HEK293 (cell line): Measurements from ENCODE around the gene PRR29.

Experiments used
- CTCF ChIA-PET: fragments of 350-600 bp; formaldehyde crosslinking; extraction: SDS; loops from one replicate; lab custom pipeline; 2021; ENCODE audit warnings: antibody characterized with exemption; lab: Yijun Ruan, JAX
- POLR2A ChIA-PET: fragments of 300-600 bp; formaldehyde crosslinking; extraction: SDS; loops from one replicate; lab custom pipeline; 2020; ENCODE audit warnings: antibody characterized with exemption, inconsistent platforms; lab: Yijun Ruan, JAX
- H3K27ac ChIP-seq: fragments of 200-500 bp; sonication (Bioruptor generic); 2 replicates; pipeline ENCODE4 v1.5.1; 2014; ENCODE audit warnings: low read depth, low read length, control low read depth, inconsistent platforms; ENCODE audit errors: extremely low read depth
- H3K36me3 ChIP-seq, 2 experiments: fragments of 200-500 bp in 1 of 2; sonication (Bioruptor generic) in 1 of 2; 1 replicate in 1 of 2; 2 replicates in 1 of 2; pipeline ENCODE4 v1.5.1; 2014 to 2017; ENCODE audit warnings: inconsistent platforms in 2 of 2, low read length in 2 of 2; ENCODE audit not compliant: control insufficient read depth in 2 of 2, insufficient read depth in 1 of 2
- H3K4me1 ChIP-seq: fragments of 200-500 bp; sonication (Bioruptor generic); 2 replicates; pipeline ENCODE4 v1.5.1; 2014; ENCODE audit warnings: mild to moderate bottlenecking, low read length, inconsistent platforms; ENCODE audit not compliant: control insufficient read depth, insufficient read depth
- H3K4me3 ChIP-seq: 2 replicates; pipeline ENCODE4 v1.5.1; 2011; ENCODE audit warnings: low read depth, mild to moderate bottlenecking, control low read depth, low read length, moderate library complexity
- H3K9me3 ChIP-seq: fragments of 200-500 bp; sonication (Bioruptor generic); 2 replicates; pipeline ENCODE4 v1.5.1; 2014; ENCODE audit warnings: low read depth, low read length, inconsistent platforms; ENCODE audit not compliant: control insufficient read depth, insufficient read depth
- BCL11A ChIP-seq: fragments of 450-650 bp; formaldehyde crosslinking; IDR thresholded peaks from 2 replicates; pipeline ENCODE4 v1.5.1; 2016; ENCODE audit warnings: low read depth, missing biosample characterization, missing genetic modification characterization
- GFI1B ChIP-seq: fragments of 450-650 bp; formaldehyde crosslinking; IDR thresholded peaks from 2 replicates; pipeline ENCODE4 v1.5.1; 2016; ENCODE audit warnings: missing biosample characterization, missing genetic modification characterization
- GLIS1 ChIP-seq: fragments of 450-650 bp; formaldehyde crosslinking; IDR thresholded peaks from 2 replicates; pipeline ENCODE4 v1.5.1; 2016; ENCODE audit warnings: missing biosample characterization, missing genetic modification characterization
- KLF9 ChIP-seq: fragments of 450-650 bp; formaldehyde crosslinking; IDR thresholded peaks from 2 replicates; pipeline ENCODE4 v1.5.1; 2016; ENCODE audit warnings: missing biosample characterization, missing genetic modification characterization, low read depth
- SP2 ChIP-seq: fragments of 450-650 bp; formaldehyde crosslinking; IDR thresholded peaks from 2 replicates; pipeline ENCODE4 v1.5.1; 2016; ENCODE audit warnings: missing biosample characterization, missing genetic modification characterization
- SP3 ChIP-seq: fragments of 450-650 bp; formaldehyde crosslinking; IDR thresholded peaks from 2 replicates; pipeline ENCODE4 v1.5.1; 2016; ENCODE audit warnings: missing biosample characterization, missing genetic modification characterization
- SP7 ChIP-seq: fragments of 450-650 bp; formaldehyde crosslinking; IDR thresholded peaks from 2 replicates; pipeline ENCODE4 v1.5.1; 2016; ENCODE audit warnings: missing biosample characterization, missing genetic modification characterization
- ZBTB17 ChIP-seq: fragments of 450-650 bp; formaldehyde crosslinking; IDR thresholded peaks from 2 replicates; pipeline ENCODE4 v1.5.1; 2016; ENCODE audit warnings: missing biosample characterization, missing genetic modification characterization
- ZNF16 ChIP-seq: fragments of 450-650 bp; formaldehyde crosslinking; IDR thresholded peaks from 2 replicates; pipeline ENCODE4 v1.5.1; 2016; ENCODE audit warnings: low read depth, missing biosample characterization, missing genetic modification characterization
- ZNF266 ChIP-seq: fragments of 450-650 bp; formaldehyde crosslinking; IDR thresholded peaks from 2 replicates; pipeline ENCODE4 v1.5.1; 2016; ENCODE audit warnings: missing biosample characterization, missing genetic modification characterization, low read depth
- ZNF324 ChIP-seq: fragments of 450-650 bp; formaldehyde crosslinking; IDR thresholded peaks from 2 replicates; pipeline ENCODE4 v1.5.1; 2016; ENCODE audit warnings: missing biosample characterization, missing genetic modification characterization
- ZNF335 ChIP-seq: fragments of 450-650 bp; formaldehyde crosslinking; conservative IDR thresholded peaks from 2 replicates; pipeline ENCODE4 v1.5.1; 2016; ENCODE audit warnings: missing biosample characterization, missing genetic modification characterization
- ZNF341 ChIP-seq: fragments of 450-650 bp; formaldehyde crosslinking; IDR thresholded peaks from 2 replicates; pipeline ENCODE4; 2016; ENCODE audit warnings: low read depth, missing biosample characterization, missing genetic modification characterization
- ZNF394 ChIP-seq: fragments of 450-650 bp; formaldehyde crosslinking; IDR thresholded peaks from 2 replicates; pipeline ENCODE4 v1.5.1; 2016; ENCODE audit warnings: missing biosample characterization, missing genetic modification characterization, mild to moderate bottlenecking, moderate library complexity, borderline replicate concordance
- ZNF416 ChIP-seq: fragments of 450-650 bp; formaldehyde crosslinking; IDR thresholded peaks from 2 replicates; pipeline ENCODE4 v1.5.1; 2016; ENCODE audit warnings: missing biosample characterization, missing genetic modification characterization
- ZNF48 ChIP-seq: fragments of 450-650 bp; formaldehyde crosslinking; IDR thresholded peaks from 2 replicates; pipeline ENCODE4 v1.5.1; 2016; ENCODE audit warnings: missing biosample characterization, missing genetic modification characterization
- ZNF501 ChIP-seq: fragments of 450-650 bp; formaldehyde crosslinking; IDR thresholded peaks from 2 replicates; pipeline ENCODE4 v1.5.1; 2016; ENCODE audit warnings: missing biosample characterization, missing genetic modification characterization
- ZNF521 ChIP-seq: fragments of 450-650 bp; formaldehyde crosslinking; IDR thresholded peaks from 2 replicates; pipeline ENCODE4 v1.5.1; 2017; ENCODE audit warnings: missing biosample characterization, mild to moderate bottlenecking, missing genetic modification characterization
- ZNF530 ChIP-seq: fragments of 450-650 bp; formaldehyde crosslinking; IDR thresholded peaks from 2 replicates; pipeline ENCODE4 v1.5.1; 2016; ENCODE audit warnings: low read depth, missing biosample characterization, missing genetic modification characterization
- ZNF623 ChIP-seq: fragments of 450-650 bp; formaldehyde crosslinking; IDR thresholded peaks from 2 replicates; pipeline ENCODE4 v1.5.1; 2016; ENCODE audit warnings: missing biosample characterization, missing genetic modification characterization
- ZNF624 ChIP-seq: fragments of 450-650 bp; formaldehyde crosslinking; IDR thresholded peaks from 2 replicates; pipeline ENCODE4 v1.5.1; 2017; ENCODE audit warnings: missing biosample characterization, missing genetic modification characterization
- ZNF677 ChIP-seq: fragments of 450-650 bp; IDR thresholded peaks from 2 replicates; pipeline ENCODE4 v1.5.0; 2018; ENCODE audit warnings: missing biosample characterization, mild to moderate bottlenecking, missing genetic modification characterization, moderate library complexity
- ZNF785 ChIP-seq: fragments of 450-650 bp; formaldehyde crosslinking; IDR thresholded peaks from 2 replicates; pipeline ENCODE4 v1.5.1; 2016; ENCODE audit warnings: missing biosample characterization, missing genetic modification characterization
- ZNF792 ChIP-seq: fragments of 450-650 bp; formaldehyde crosslinking; IDR thresholded peaks from 2 replicates; pipeline ENCODE4 v1.5.1; 2016; ENCODE audit warnings: missing biosample characterization, missing genetic modification characterization
- TF ChIP-seq, protein P1 (sequence below): fragments of 450-650 bp; formaldehyde crosslinking; IDR thresholded peaks from 2 replicates; pipeline ENCODE4 v1.5.1; 2016; ENCODE audit warnings: missing biosample characterization, missing genetic modification characterization, borderline replicate concordance
- TF ChIP-seq, protein P2 (sequence below): fragments of 450-650 bp; formaldehyde crosslinking; IDR thresholded peaks from 2 replicates; pipeline ENCODE4 v1.5.1; 2016; ENCODE audit warnings: missing biosample characterization, missing genetic modification characterization
- TF ChIP-seq, protein P3 (sequence below): fragments of 450-650 bp; formaldehyde crosslinking; optimal IDR thresholded peaks from 2 replicates; pipeline ENCODE3; 2016; ENCODE audit warnings: missing biosample characterization, mild to moderate bottlenecking, missing genetic modification characterization
- TF ChIP-seq, protein P4 (sequence below): fragments of 450-650 bp; formaldehyde crosslinking; IDR thresholded peaks from 2 replicates; pipeline ENCODE4 v1.5.1; 2017; ENCODE audit warnings: missing biosample characterization, missing genetic modification characterization
- TF ChIP-seq, protein P5 (sequence below): fragments of 450-650 bp; formaldehyde crosslinking; IDR thresholded peaks from 2 replicates; pipeline ENCODE4 v1.5.1; 2017; ENCODE audit warnings: missing biosample characterization, missing genetic modification characterization
- TF ChIP-seq, protein P6 (sequence below): fragments of 450-650 bp; IDR thresholded peaks from 2 replicates; pipeline ENCODE4 v1.5.1; 2018; ENCODE audit warnings: missing biosample characterization, mild to moderate bottlenecking, missing genetic modification characterization

The PRR29 gene

DNA sequence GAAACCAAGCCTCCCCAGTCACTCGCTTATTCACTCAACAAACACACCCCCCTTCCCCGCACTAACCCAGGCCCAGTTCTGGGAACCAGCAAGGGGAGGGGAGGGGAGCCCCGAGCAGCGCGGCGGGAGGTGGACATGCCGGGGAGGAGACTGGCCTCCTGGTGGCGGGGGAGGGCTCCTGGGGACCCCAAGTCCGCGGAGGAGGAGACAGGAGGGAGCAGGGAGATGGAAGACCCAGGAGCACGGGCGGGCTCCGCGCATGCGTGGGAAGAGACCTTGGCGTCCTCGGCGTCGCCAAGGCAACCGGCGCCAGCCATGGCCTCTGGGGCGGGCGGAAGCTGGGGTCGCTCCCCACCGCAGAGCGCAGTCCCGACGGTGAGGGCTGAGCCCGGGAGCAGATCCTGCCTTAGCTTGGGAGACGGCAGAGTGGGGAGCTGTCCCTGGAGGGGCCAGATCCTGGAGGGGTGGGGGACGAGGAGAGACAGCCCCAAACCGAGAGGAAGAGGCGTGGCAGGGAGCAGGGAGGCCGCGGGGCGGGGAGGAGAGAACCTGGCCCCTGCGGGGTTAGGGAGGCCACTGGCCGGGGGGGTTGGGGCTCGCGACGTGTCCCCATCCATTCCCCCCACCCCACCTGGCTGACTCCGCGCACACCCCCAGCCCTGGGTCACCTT is at the start of gene PRR29:
TSS of gene PRR29 (plus strand) at position 302 of the 671 bp plus-strand sequence. CDS start at position 316, 14 bp downstream.
- ChIA-PET POLR2A (no interaction called here), CTCF (interaction anchor here (1.0 kb wide), 1 partner anchor 27 kb away, joined by 3 read pairs; no protein-coding TSS in a partner anchor)
- H3K4me1 ChIP-seq: no peaks in the 10 kb centered on the region
- TF ChIP-seq KLF9 (tag by site-specific recombination): peak; percentile 85
- TF ChIP-seq ZNF324 (tag by site-specific recombination): no peak
- peak; percentile 56 for TF ChIP-seq SP7 (tag by site-specific recombination)
- TF ChIP-seq, protein P1, sequence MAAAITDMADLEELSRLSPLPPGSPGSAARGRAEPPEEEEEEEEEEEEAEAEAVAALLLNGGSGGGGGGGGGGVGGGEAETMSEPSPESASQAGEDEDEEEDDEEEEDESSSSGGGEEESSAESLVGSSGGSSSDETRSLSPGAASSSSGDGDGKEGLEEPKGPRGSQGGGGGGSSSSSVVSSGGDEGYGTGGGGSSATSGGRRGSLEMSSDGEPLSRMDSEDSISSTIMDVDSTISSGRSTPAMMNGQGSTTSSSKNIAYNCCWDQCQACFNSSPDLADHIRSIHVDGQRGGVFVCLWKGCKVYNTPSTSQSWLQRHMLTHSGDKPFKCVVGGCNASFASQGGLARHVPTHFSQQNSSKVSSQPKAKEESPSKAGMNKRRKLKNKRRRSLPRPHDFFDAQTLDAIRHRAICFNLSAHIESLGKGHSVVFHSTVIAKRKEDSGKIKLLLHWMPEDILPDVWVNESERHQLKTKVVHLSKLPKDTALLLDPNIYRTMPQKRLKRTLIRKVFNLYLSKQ (tag by site-specific recombination): no peak
- TF ChIP-seq, protein P2, sequence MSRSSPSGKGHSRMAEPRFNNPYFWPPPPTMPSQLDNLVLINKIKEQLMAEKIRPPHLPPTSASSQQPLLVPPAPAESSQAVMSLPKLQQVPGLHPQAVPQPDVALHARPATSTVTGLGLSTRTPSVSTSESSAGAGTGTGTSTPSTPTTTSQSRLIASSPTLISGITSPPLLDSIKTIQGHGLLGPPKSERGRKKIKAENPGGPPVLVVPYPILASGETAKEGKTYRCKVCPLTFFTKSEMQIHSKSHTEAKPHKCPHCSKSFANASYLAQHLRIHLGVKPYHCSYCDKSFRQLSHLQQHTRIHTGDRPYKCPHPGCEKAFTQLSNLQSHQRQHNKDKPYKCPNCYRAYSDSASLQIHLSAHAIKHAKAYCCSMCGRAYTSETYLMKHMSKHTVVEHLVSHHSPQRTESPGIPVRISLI (tag by site-specific recombination): no peak
- TF ChIP-seq ZNF335 (tag by site-specific recombination): peak; percentile 56
- TF ChIP-seq SP3 (tag by site-specific recombination): peak; percentile 67
- no peak for TF ChIP-seq GFI1B (tag by site-specific recombination)
- no peak for TF ChIP-seq ZNF266 (tag by site-specific recombination)
- no peak for TF ChIP-seq ZNF623 (tag by site-specific recombination)
- TF ChIP-seq ZNF785: no peak
- TF ChIP-seq ZNF16 (tag by site-specific recombination): no peak
- no peak for TF ChIP-seq ZNF677 (tag by site-specific recombination)
- TF ChIP-seq, protein P3, sequence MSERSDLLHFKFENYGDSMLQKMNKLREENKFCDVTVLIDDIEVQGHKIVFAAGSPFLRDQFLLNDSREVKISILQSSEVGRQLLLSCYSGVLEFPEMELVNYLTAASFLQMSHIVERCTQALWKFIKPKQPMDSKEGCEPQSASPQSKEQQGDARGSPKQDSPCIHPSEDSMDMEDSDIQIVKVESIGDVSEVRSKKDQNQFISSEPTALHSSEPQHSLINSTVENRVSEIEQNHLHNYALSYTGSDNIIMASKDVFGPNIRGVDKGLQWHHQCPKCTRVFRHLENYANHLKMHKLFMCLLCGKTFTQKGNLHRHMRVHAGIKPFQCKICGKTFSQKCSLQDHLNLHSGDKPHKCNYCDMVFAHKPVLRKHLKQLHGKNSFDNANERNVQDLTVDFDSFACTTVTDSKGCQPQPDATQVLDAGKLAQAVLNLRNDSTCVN (tag by site-specific recombination): peak; percentile 64
- no peak for TF ChIP-seq ZBTB17 (tag by site-specific recombination)
- peak; percentile 23; the same call in 1 of the 2 replicates for TF ChIP-seq GLIS1 (tag by site-specific recombination)
- TF ChIP-seq, protein P4, sequence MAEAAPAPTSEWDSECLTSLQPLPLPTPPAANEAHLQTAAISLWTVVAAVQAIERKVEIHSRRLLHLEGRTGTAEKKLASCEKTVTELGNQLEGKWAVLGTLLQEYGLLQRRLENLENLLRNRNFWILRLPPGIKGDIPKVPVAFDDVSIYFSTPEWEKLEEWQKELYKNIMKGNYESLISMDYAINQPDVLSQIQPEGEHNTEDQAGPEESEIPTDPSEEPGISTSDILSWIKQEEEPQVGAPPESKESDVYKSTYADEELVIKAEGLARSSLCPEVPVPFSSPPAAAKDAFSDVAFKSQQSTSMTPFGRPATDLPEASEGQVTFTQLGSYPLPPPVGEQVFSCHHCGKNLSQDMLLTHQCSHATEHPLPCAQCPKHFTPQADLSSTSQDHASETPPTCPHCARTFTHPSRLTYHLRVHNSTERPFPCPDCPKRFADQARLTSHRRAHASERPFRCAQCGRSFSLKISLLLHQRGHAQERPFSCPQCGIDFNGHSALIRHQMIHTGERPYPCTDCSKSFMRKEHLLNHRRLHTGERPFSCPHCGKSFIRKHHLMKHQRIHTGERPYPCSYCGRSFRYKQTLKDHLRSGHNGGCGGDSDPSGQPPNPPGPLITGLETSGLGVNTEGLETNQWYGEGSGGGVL (tag by site-specific recombination): no peak
- peak; percentile 79 for TF ChIP-seq ZNF341 (tag by site-specific recombination)
- TF ChIP-seq, protein P5, sequence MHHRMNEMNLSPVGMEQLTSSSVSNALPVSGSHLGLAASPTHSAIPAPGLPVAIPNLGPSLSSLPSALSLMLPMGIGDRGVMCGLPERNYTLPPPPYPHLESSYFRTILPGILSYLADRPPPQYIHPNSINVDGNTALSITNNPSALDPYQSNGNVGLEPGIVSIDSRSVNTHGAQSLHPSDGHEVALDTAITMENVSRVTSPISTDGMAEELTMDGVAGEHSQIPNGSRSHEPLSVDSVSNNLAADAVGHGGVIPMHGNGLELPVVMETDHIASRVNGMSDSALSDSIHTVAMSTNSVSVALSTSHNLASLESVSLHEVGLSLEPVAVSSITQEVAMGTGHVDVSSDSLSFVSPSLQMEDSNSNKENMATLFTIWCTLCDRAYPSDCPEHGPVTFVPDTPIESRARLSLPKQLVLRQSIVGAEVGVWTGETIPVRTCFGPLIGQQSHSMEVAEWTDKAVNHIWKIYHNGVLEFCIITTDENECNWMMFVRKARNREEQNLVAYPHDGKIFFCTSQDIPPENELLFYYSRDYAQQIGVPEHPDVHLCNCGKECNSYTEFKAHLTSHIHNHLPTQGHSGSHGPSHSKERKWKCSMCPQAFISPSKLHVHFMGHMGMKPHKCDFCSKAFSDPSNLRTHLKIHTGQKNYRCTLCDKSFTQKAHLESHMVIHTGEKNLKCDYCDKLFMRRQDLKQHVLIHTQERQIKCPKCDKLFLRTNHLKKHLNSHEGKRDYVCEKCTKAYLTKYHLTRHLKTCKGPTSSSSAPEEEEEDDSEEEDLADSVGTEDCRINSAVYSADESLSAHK (tag by site-specific recombination): no peak
- no peak for TF ChIP-seq ZNF521 (tag by site-specific recombination)
- no peak for TF ChIP-seq ZNF624
- TF ChIP-seq ZNF416 (tag by site-specific recombination): no peak
- TF ChIP-seq ZNF394 (tag by site-specific recombination): no peak
- no peak for TF ChIP-seq BCL11A
- TF ChIP-seq, protein P6, sequence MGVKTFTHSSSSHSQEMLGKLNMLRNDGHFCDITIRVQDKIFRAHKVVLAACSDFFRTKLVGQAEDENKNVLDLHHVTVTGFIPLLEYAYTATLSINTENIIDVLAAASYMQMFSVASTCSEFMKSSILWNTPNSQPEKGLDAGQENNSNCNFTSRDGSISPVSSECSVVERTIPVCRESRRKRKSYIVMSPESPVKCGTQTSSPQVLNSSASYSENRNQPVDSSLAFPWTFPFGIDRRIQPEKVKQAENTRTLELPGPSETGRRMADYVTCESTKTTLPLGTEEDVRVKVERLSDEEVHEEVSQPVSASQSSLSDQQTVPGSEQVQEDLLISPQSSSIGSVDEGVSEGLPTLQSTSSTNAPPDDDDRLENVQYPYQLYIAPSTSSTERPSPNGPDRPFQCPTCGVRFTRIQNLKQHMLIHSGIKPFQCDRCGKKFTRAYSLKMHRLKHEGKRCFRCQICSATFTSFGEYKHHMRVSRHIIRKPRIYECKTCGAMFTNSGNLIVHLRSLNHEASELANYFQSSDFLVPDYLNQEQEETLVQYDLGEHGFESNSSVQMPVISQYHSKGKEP (tag by site-specific recombination): no peak
- TF ChIP-seq ZNF48: no peak
- TF ChIP-seq ZNF501: no peak
- TF ChIP-seq ZNF792 (tag by site-specific recombination): no peak
- TF ChIP-seq SP2 (tag by site-specific recombination): peak; percentile 38
- no peak for TF ChIP-seq ZNF530 (tag by site-specific recombination)

More for the DNA sequence above, at the start of gene PRR29:
- peak within 1 kb of the TSS; percentile 70 for H3K4me3 ChIP-seq
- no peaks in the 10 kb centered on the region for H3K36me3 ChIP-seq
- no peak within 1 kb of the TSS; the same call in 1 of the 2 replicates for H3K27ac ChIP-seq
- no peaks in the 10 kb centered on the region for H3K9me3 ChIP-seq
